Renal cortical epithelial cell (primary cell): ENCODE data around the gene FAM53B. TPM values are rescaled to one million over a fixed set of nuclear protein-coding genes. Genes with fewer than 3 reads are reported as not detected.
"Not testable (repeated sequence)": the region's sequence is repeated elsewhere in the genome, so short reads cannot be mapped to it uniquely, and the experiment has no call there.

Experiments
- DNase-seq: peaks from one replicate; pipeline ENCODE4 v3.0.0-alpha.2; 2011; ENCODE audit warnings: low read depth
- total RNA-seq: library from RNA; depleted of rRNA; stranded (reverse); fragments of >200 nt; gene quantifications from 2 replicates; pipeline ENCODE4 v1.2.3, GENCODE V29; 2014

FAM53B gene
- total RNA-seq, 1 donor from 2014 or later: 20.4 TPM

DNA sequence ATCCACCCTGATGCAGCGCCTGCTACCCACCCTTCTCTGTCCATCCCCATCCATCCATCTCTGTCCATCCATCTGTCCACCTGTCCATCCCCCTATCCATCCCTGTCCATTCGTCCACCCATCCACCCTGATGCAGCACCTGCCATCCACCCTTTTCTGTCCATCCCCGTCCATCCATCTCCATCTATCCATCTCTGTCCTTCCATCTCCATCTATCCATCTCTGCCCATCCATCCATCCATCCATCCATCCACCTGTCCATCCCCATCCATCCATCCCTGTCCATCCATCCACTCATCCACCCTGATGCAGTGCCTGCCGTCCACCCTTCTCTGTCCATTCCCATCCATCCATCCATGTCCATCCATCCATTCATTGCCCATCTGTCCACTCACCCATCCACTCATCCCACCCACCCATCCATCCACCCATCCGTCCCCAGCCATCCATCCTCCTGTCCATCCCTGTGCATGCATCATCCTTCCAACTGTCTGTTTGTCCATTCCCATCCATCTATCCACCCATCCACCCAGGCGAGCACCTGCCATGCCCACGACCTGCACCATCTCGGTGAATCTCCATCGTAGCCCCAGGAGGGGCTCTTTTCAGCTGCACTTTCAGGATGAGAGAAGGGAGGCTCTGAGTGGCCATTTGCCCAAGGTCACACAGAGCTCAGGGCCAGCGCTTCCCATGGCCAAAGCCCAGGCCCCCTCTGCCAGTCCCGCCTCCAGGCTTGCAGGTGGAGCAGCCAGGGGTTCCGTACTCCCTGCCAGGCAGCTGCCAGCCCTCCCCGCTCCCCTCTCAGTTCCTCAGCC is 145.2 kb downstream of the FAM53B start:
- DNase-seq: no peak

- DNase-seq: no peak
Observed at GRCh38 chr10:124598196-124598595, 146.0 kb downstream of the FAM53B start.

GRCh38 chr10:124597846-124598165 is 146.4 kb downstream of the FAM53B start:
- DNase-seq: no peak

DNA sequence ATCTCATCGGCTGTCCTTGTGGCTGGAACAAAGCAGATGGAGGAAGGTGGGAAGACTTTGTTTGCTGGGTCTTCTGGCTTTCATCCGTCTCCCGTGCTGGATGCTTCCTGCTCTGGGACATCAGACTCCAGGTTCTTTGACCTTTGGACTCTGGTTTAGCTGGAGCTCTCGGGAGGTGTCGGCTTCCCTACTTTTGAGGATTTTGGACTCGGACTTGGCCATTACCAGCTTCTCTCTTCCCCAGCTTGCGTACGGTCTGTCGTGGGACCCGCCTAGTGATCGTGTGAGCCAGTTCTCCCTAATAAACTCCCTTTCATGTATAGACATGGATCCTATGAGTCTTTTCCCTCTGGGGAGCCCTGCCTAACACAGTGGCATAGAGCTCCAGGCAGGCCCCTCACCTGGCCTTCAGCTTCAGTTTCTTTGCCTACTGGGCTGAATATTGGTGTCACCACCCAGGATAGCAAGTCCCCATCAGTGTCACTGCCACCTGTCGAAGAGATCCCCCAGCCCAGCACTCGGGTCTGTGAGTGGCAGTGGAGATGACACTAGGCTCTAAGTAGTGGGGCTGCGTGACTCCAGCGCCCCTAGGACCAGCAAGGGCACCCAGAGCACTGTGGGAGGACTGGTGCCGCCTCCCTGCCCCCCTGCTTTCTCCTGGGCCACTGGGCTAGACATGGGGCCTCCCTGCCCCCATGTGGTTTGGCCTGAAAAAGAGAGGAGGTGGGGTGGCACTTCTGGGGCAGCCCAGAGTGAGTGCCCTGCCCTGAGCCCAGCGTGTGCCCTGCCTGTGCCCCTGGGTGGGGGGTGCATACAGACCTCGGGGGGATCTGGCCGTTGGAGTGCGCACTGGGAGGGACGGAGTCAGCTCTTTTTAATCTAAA is 147.0 kb downstream of the FAM53B start:
- no peak for DNase-seq

DNA sequence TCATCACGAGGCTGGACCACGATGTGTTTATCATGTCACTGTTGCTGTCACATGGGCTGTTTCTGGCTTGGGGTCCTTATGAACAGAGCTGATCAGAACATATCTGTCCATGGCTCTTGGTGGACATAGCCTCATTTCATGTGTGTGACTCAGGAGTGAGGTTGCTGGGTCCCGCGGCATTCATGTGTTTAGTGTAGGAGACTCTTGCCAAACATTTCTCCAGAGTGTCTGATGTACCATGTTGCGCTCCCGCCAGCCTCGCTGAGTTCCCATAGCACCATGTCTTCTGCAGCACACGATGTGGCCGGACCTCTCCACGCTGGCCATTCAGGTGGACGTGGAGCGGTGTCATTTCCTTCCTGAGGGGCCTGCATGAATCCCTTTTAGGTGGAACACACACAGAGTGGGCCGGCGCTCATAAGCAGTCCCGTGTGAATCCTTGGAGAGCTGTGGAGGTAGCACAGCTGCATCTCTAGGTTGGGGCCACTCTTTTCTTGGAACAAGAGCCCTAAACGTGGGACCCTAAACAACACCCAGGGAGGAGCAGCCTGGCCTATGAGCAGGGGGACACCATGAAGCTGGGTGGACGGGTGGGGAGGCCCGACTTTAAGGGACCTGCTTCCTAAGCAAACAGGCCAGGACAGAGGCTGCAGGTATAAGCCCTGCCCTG is 147.9 kb downstream of the FAM53B start:
- DNase-seq: no peak

DNA sequence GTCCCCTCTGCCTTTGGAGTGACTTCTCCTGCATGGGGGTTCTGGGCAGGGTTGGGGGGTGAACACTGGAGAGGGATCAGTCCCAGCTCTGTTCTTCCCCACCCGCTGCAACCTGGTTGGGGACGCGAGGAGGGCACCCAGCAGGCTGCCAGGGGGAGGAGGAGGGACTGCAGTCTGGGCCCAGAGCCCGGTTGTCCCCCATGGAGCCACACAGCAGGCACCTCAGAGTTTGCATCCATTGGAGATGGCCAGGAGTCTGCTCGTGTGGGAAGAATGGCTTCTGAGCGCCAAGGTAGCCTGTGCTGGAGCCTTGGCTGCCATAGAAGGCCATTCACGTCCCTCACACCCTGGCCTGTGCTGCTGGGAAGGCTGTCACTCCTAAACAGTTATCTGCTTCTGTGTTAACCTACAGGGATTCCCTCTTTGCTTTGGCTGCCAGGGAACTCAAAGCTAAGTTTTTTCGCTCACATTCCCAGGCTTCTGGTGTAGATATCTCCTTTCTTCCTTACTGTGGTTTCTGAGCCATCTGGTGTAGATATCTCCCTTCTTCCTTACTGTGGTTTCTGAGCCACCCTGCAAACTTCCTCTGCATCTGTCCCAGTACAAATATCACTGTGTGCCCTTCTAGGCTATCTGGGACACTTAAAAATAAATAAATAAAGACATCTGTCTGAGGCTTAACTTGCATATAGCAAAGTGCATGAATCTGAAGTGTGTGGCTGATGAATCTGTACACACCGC is 148.9 kb downstream of the FAM53B start:
- DNase-seq: no peak

GRCh38 chr10:124594240-124594639 is 149.9 kb downstream of the FAM53B start:
- no peak for DNase-seq

DNA sequence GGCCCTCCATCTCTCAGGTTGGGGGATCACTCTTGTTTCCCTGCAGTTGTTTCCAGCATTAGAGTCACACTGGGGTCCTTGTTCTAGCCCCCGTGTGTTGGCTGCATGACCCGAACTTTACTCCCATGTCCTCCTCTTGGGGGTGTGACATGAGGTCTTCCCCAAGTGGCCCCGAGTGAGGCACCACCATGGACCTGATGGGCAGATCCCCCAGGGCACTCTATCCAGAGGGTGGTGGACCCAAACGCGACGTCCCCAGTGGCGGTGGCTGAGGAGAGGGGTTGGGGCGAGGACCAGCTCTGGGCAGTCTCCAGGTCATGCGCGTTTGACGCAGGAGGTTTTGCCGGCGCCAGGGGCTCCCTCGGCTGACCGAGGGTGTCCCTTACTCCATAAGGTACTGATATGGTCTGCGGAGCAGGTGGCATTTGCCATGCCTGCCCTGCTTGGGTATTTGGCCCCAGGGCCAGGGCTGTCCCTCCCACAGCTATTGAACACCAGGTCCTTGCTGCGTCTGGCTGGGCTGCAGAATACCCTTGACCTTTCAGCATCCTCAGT is 150.7 kb downstream of the FAM53B start:
- DNase-seq: no peak

DNA sequence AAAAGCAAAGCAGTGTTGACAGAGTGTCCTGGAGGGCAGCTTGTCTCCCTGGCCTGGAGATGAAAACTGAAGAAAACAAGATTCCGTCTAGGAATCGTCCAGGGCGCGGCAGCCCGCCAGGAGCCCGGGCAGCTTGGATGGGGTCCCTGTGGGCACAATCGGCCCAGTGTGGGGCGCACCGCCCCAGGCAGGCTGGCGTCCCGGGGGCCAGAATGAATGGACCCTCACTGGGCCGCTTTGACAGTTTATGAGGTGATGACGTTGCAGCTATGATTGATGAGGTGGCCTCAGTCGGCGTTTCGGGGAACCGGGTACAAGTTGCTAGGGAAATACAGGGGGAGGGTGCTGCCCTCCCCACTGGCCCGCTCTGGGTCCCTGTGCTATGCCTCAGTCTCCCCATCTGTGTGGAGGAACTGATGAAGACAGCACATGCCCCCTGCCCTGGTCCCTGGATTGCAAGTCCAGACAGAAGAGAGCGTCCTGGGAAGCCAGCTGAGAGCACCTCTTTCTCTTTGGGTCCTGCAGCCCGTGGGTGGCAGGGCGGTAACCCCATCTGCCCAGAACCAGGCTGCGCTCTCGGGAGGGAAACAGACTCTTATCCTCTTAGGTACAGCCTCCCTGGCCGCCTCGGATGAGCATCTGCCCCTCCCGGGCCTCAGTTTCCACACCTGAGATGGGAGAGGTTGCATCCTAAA is 151.3 kb downstream of the FAM53B start:
- DNase-seq: no peak

DNA sequence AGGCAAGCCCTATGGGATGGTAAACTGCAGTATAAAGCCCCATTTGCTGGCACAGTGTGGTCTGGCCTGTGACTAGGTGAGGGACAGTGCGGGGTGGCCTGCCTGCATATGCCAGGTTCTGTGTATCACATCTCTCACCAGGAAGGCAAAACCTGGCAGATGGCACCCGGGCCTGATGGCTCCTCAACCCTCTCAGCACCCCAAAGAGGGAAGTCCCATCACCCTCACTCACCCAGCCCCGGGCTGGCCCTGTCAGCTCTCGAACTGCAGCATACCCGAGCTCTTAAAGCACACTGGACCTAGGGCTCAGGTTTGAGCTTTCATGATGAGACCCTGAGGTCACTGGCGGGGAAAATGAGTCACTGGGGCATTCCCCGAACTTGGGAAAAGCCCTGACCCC is 152.1 kb downstream of the FAM53B start:
- DNase-seq: no peak

GRCh38 chr10:124591123-124591495 is 153.1 kb downstream of the FAM53B start:
- DNase-seq: no peak

DNA sequence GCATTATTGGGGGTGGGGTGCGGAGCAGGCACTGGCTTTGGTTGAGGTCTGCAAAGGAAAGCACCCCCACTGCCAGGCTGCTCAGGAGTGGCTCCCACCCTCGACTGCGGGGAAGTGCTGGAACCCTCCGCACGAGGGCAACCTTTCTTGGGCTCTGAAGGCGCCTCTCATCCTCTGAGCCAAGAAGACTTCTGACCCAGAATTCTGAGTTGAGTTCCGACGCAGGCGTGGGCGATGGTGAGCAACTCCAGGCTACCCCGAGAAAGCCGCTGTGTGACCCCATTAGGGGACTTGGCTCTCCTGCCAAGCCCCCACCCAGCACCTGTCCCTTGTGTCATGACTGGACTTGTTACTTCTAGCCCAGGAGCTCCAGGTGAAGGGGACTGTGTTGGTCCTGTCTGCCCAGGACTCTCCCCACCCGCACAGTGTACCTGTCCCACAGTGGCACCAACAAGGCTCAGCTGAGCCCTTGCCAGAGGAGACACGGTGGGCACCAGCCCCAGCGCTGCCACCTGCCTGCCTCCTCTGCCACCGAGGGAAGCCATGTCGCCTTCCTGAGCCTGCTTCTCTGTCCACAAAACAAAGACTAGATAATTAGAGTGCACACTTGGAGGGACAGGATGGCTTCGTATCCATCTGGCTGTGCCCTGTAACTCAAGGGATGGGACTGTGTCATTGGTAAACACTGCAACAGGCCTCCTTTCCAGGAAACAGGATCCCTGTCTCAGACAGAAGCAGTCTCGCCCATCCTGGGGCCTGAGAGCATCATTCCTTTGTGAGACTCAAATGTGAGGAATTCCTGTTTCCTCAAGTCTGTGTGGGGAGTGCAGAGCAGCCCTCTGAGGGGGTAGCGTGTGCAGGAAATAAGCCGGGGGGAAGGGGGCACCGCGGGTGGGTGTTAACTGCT is 153.7 kb downstream of the FAM53B start:
- DNase-seq: no peak

- no peak for DNase-seq
Observed at GRCh38 chr10:124589491-124590041, 154.6 kb downstream of the FAM53B start.

GRCh38 chr10:124588736-124589490 is 155.3 kb downstream of the FAM53B start:
- DNase-seq: peak; percentile 32

DNA sequence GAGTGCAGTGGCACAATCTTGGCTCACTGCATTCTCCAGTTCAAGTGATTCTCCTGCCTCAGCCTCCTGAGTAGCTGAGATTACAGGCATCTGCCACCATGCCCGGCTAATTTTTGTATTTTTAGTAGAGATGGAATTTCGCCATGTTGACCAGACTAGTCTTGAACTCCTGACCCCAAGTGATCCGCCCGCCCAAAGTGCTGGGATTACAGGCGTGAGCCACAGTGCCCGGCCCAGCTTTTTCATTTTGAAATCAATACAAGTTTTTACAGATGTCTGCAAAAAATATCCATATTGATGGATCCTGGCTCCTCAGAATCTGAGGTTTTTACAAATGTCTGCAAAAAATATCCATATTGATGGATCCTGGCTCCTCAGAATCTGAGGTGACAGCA is 155.8 kb downstream of the FAM53B start:
- not testable (repeated sequence) for DNase-seq

GRCh38 chr10:124587811-124588211 is 156.4 kb downstream of the FAM53B start:
- no peak for DNase-seq

DNA sequence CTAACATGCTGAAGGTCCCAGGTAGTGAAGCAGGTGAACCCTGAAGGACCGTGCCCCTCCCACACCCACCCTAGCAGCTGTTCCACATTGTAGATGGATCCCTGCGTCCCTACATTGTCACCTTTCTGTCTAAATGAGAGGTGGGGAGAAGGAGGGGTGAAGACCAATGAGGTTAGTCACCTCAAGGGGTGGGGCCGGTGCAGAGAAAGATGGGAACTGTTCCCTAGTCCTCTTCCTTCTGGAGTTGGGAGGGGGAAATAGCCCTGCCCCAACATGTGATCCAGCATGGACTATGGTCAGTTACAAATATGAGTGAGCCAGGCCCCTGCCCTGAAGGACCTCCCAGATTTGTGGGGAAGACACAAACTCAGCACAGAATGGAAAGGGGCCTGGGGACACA is 158.0 kb downstream of the FAM53B start:
- no peak for DNase-seq

- no peak for DNase-seq
Observed at GRCh38 chr10:124579011-124579399, 165.2 kb downstream of the FAM53B start.
